GM12878 (cell line): Measurements from ENCODE around the gene P4HTM. TPM values are rescaled to one million over a fixed set of nuclear protein-coding genes. Genes with fewer than 3 reads are reported as not detected.

Source experiments
- GABPA ChIP-seq: IDR thresholded peaks from 2 replicates; pipeline ENCODE4 v1.6.1; 2014; ENCODE audit warnings: antibody characterized with exemption, low read depth, mild to moderate bottlenecking, inconsistent platforms
- NR2C1 ChIP-seq: fragments of 450-650 bp; IDR thresholded peaks from 2 replicates; pipeline ENCODE4 v1.6.1; 2017; ENCODE audit warnings: antibody characterized with exemption, mild to moderate bottlenecking, moderate library complexity
- SMAD1 ChIP-seq: fragments of 450-650 bp; IDR thresholded peaks from 2 replicates; pipeline ENCODE4 v1.6.1; 2018; ENCODE audit warnings: mild to moderate bottlenecking, low read depth; ENCODE audit not compliant: partially characterized antibody
- SPI1 ChIP-seq: IDR thresholded peaks from 2 replicates; pipeline ENCODE4 v1.6.1; 2011; ENCODE audit warnings: low read depth, mild to moderate bottlenecking, low read length, moderate library complexity, borderline replicate concordance; ENCODE audit not compliant: insufficient read depth
- STAT3 ChIP-seq: IDR thresholded peaks from 2 replicates; pipeline ENCODE4 v1.6.1; 2011; ENCODE audit warnings: low read depth, low read length, improper control_type of control experiment
- SUZ12 ChIP-seq: fragments of 200-600 bp; sonication (generic); IDR thresholded peaks from one replicate; pipeline ENCODE4 v1.6.1; 2018; ENCODE audit warnings: antibody characterized with exemption, mild to moderate bottlenecking; ENCODE audit not compliant: unreplicated experiment
- TAF1 ChIP-seq: IDR thresholded peaks from 2 replicates; pipeline ENCODE4 v1.6.1; 2011; ENCODE audit warnings: mild to moderate bottlenecking, low read depth, low read length, borderline replicate concordance
- ZNF207 ChIP-seq: fragments of 450-650 bp; IDR thresholded peaks from 2 replicates; pipeline ENCODE4 v1.6.1; 2014; ENCODE audit warnings: antibody characterized with exemption, mild to moderate bottlenecking, borderline replicate concordance
- ZNF24 ChIP-seq: fragments of 450-650 bp; IDR thresholded peaks from 2 replicates; pipeline ENCODE4 v1.6.1; 2017; ENCODE audit warnings: antibody characterized with exemption, mild to moderate bottlenecking
- polyA plus RNA-seq, 11 experiments: library from polyadenylated mRNA; depleted of rRNA in 4 of 11; unstranded in 6 of 11; stranded (reverse) in 5 of 11; fragments of >200 nt; fragmentation: Nextera tagmentation in 4 of 11; fragmentation: Illumina TruSeq in 1 of 11; extraction: Ambion mirVana in 4 of 11; extraction: Trizol in 1 of 11; gene quantifications; 1 replicate in 1 of 11; 2 replicates in 10 of 11; pipeline versions ENCODE4 v1.2.1 to v1.2.3, GENCODE V29; 2011 to 2016; ENCODE audit warnings: inconsistent platforms in 2 of 11, missing spikeins in 2 of 11, low read depth in 1 of 11
- total RNA-seq, 4 experiments: library from RNA; depleted of rRNA in 3 of 4; stranded (reverse); fragments of >200 nt in 3 of 4; fragmentation: Illumina TruSeq in 1 of 4; extraction: Trizol in 1 of 4; gene quantifications; 2 replicates each; pipeline versions ENCODE4 v1.2.1 to v1.2.3, GENCODE V29; 2013 to 2021
- TF ChIP-seq, protein P1 (sequence below): IDR thresholded peaks from 2 replicates; pipeline ENCODE4 v1.6.1; 2012; ENCODE audit warnings: mild to moderate bottlenecking, low read depth, low read length
- TF ChIP-seq, protein P2 (sequence below): IDR thresholded peaks from 2 replicates; pipeline ENCODE4 v1.6.1; 2011; ENCODE audit warnings: borderline replicate concordance, low read depth, mild to moderate bottlenecking, moderate library complexity, mixed read lengths, low read length; ENCODE audit not compliant: insufficient read depth; ENCODE audit errors: extremely low read length
- TF ChIP-seq, protein P3 (sequence below): fragments of 450-650 bp; IDR thresholded peaks from 2 replicates; pipeline ENCODE4 v1.6.1; 2017; ENCODE audit warnings: antibody characterized with exemption, mild to moderate bottlenecking, moderate library complexity
- TF ChIP-seq, protein P4 (sequence below): fragments of 450-650 bp; IDR thresholded peaks from 2 replicates; pipeline ENCODE4 v1.6.1; 2017; ENCODE audit warnings: mild to moderate bottlenecking
- TF ChIP-seq, protein P5 (sequence below): IDR thresholded peaks from 2 replicates; pipeline ENCODE4 v1.6.1; 2011; ENCODE audit warnings: borderline replicate concordance, low read depth, mild to moderate bottlenecking, moderate library complexity, low read length; ENCODE audit not compliant: insufficient read depth, poor library complexity, severe bottlenecking

P4HTM gene
- total and polyA plus RNA-seq, 10 of the 15 experiments (the other 5 are each of a cell fraction or from before 2014, with no cell fraction given) = 0.76 to 28.8 (median 22.9) TPM

DNA sequence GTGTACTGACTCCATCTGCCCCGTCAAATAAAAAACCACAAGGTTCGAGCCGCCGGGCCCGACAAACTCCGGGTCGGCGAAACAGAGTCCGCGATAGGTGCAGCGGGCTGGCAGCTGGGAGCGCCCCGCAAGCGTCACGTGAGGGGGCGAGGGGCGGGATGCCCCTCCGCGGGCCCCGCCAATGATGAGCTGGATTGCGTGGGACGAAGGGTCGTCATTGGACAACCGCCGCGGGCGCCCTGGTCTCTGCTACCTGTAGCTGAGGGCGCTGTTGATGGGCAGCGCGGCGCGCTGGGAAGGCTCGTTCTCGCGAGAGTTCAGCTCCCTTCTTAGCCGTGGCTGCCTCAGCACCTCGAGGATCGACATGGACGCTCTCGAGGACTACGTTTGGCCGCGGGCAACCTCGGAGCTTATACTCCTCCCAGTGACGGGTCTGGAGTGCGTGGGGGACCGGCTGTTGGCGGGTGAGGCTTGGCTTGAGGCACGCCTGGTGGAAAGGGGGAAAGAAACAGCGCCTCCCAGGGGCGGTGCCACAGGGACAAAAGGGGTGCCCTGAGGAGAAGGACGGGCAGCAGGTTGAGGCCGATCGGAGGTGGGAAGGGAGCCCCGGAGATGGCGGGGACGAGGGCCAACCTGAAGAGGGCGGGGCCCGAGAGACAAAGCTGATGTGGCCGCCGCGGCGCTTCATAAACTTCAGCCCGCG, 17.2 kb downstream of the P4HTM start, which contains the start of gene WDR6 (continued):
- TF ChIP-seq, protein P1, sequence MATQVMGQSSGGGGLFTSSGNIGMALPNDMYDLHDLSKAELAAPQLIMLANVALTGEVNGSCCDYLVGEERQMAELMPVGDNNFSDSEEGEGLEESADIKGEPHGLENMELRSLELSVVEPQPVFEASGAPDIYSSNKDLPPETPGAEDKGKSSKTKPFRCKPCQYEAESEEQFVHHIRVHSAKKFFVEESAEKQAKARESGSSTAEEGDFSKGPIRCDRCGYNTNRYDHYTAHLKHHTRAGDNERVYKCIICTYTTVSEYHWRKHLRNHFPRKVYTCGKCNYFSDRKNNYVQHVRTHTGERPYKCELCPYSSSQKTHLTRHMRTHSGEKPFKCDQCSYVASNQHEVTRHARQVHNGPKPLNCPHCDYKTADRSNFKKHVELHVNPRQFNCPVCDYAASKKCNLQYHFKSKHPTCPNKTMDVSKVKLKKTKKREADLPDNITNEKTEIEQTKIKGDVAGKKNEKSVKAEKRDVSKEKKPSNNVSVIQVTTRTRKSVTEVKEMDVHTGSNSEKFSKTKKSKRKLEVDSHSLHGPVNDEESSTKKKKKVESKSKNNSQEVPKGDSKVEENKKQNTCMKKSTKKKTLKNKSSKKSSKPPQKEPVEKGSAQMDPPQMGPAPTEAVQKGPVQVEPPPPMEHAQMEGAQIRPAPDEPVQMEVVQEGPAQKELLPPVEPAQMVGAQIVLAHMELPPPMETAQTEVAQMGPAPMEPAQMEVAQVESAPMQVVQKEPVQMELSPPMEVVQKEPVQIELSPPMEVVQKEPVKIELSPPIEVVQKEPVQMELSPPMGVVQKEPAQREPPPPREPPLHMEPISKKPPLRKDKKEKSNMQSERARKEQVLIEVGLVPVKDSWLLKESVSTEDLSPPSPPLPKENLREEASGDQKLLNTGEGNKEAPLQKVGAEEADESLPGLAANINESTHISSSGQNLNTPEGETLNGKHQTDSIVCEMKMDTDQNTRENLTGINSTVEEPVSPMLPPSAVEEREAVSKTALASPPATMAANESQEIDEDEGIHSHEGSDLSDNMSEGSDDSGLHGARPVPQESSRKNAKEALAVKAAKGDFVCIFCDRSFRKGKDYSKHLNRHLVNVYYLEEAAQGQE = 0 out of 2 replicates have a peak, but pooled peaks have one; percentile 13
- peak; percentile 53; the same call in 1 of the 2 replicates for TF ChIP-seq NR2C1
- no peak for TF ChIP-seq SUZ12
- TF ChIP-seq, protein P2, sequence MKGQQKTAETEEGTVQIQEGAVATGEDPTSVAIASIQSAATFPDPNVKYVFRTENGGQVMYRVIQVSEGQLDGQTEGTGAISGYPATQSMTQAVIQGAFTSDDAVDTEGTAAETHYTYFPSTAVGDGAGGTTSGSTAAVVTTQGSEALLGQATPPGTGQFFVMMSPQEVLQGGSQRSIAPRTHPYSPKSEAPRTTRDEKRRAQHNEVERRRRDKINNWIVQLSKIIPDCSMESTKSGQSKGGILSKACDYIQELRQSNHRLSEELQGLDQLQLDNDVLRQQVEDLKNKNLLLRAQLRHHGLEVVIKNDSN = peak; percentile 97
- no peak for TF ChIP-seq GABPA
- TF ChIP-seq SPI1 = no peak
- TF ChIP-seq, protein P3, sequence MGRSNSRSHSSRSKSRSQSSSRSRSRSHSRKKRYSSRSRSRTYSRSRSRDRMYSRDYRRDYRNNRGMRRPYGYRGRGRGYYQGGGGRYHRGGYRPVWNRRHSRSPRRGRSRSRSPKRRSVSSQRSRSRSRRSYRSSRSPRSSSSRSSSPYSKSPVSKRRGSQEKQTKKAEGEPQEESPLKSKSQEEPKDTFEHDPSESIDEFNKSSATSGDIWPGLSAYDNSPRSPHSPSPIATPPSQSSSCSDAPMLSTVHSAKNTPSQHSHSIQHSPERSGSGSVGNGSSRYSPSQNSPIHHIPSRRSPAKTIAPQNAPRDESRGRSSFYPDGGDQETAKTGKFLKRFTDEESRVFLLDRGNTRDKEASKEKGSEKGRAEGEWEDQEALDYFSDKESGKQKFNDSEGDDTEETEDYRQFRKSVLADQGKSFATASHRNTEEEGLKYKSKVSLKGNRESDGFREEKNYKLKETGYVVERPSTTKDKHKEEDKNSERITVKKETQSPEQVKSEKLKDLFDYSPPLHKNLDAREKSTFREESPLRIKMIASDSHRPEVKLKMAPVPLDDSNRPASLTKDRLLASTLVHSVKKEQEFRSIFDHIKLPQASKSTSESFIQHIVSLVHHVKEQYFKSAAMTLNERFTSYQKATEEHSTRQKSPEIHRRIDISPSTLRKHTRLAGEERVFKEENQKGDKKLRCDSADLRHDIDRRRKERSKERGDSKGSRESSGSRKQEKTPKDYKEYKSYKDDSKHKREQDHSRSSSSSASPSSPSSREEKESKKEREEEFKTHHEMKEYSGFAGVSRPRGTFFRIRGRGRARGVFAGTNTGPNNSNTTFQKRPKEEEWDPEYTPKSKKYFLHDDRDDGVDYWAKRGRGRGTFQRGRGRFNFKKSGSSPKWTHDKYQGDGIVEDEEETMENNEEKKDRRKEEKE = no peak
- TF ChIP-seq, protein P4, sequence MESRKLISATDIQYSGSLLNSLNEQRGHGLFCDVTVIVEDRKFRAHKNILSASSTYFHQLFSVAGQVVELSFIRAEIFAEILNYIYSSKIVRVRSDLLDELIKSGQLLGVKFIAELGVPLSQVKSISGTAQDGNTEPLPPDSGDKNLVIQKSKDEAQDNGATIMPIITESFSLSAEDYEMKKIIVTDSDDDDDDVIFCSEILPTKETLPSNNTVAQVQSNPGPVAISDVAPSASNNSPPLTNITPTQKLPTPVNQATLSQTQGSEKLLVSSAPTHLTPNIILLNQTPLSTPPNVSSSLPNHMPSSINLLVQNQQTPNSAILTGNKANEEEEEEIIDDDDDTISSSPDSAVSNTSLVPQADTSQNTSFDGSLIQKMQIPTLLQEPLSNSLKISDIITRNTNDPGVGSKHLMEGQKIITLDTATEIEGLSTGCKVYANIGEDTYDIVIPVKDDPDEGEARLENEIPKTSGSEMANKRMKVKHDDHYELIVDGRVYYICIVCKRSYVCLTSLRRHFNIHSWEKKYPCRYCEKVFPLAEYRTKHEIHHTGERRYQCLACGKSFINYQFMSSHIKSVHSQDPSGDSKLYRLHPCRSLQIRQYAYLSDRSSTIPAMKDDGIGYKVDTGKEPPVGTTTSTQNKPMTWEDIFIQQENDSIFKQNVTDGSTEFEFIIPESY = no peak
- TF ChIP-seq, protein P5, sequence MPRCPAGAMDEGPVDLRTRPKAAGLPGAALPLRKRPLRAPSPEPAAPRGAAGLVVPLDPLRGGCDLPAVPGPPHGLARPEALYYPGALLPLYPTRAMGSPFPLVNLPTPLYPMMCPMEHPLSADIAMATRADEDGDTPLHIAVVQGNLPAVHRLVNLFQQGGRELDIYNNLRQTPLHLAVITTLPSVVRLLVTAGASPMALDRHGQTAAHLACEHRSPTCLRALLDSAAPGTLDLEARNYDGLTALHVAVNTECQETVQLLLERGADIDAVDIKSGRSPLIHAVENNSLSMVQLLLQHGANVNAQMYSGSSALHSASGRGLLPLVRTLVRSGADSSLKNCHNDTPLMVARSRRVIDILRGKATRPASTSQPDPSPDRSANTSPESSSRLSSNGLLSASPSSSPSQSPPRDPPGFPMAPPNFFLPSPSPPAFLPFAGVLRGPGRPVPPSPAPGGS = peak; percentile 90
- TF ChIP-seq STAT3 = no peak
- TF ChIP-seq SMAD1 = peak; percentile 56
- peak; percentile 68; the same call in 1 of the 2 replicates for TF ChIP-seq TAF1
- TF ChIP-seq ZNF207 = peak; percentile 77
- no peak for TF ChIP-seq ZNF24
